GM19397 (cell line): ENCODE measurements around the gene NEIL1.
"Not testable (repeated sequence)": the region's sequence is repeated elsewhere in the genome, so short reads cannot be mapped to it uniquely, and the experiment has no call there.

ENCODE experiments used
- ATAC-seq: cut with Tn5 transposase; IDR thresholded peaks from one replicate; pipeline ENCODE4 v1.9.1; 2021; ENCODE audit warnings: mild to moderate bottlenecking, moderate library complexity; ENCODE audit not compliant: unreplicated experiment

The NEIL1 gene

GRCh38 chr15:75369897-75370581, 23.2 kb downstream of the NEIL1 start:
- ATAC-seq: no peak

GRCh38 chr15:75371486-75371885, 24.6 kb downstream of the NEIL1 start:
- no peak for ATAC-seq

- ATAC-seq: no peak
These were observed 25.3 kb downstream of the NEIL1 start for GRCh38 chr15:75371901-75372688.

- no peak for ATAC-seq
These were observed 33.9 kb downstream of the NEIL1 start for GRCh38 chr15:75380773-75381172.

- ATAC-seq: not testable (repeated sequence)
These were observed 37.1 kb downstream of the NEIL1 start for GRCh38 chr15:75383986-75384385.

GRCh38 chr15:75389791-75390382, 43.0 kb downstream of the NEIL1 start:
- ATAC-seq: no peak

- ATAC-seq: no peak
These were observed 50.7 kb downstream of the NEIL1 start for GRCh38 chr15:75397494-75397893.

- no peak for ATAC-seq
These were observed 57.1 kb downstream of the NEIL1 start for GRCh38 chr15:75403892-75404291.
